Pancreas (tissue), 10 donors: ENCODE data around the gene SLC39A1. TPM values are rescaled to one million over a fixed set of nuclear protein-coding genes. Genes with fewer than 3 reads are reported as not detected.

Source experiments
- ATAC-seq, 4 donors: fragments of 200-7000 bp; cut with Tn5 transposase; one replicate each; pipeline versions ENCODE4 v1.8.0 to v1.9.1; 2020; ENCODE audit warnings: mild to moderate bottlenecking in 4 of 4, moderate library complexity in 4 of 4
- DNase-seq, 6 donors: peaks; one replicate each; pipeline ENCODE4 v3.0.0-alpha.2; 2020
- FAIRE-seq: peaks from 2 replicates; lab custom pipeline; 2012; peaks lifted over from hg19 to GRCh38; lab: Jason Lieb, UNC
- H3K27ac ChIP-seq, 4 donors: fragments of 200-600 bp; sonication (generic); 1 replicate in 3 of 4; 2 replicates in 1 of 4; pipeline versions ENCODE4 v1.5.0 to v1.8.0; 2020
- H3K27me3 ChIP-seq, 4 donors: fragments of 200-600 bp; one replicate each; pipeline ENCODE4 v1.8.0; 2021
- H3K36me3 ChIP-seq, 3 donors: fragments of 200-600 bp; sonication (generic) in 1 of 3; one replicate each; pipeline versions ENCODE4 v1.5.0 to v1.8.0; 2020 to 2021
- H3K4me1 ChIP-seq, 3 donors: fragments of 200-600 bp; one replicate each; pipeline ENCODE4 v1.8.0; 2021
- H3K4me3 ChIP-seq, 4 donors: fragments of 200-600 bp; sonication (generic) in 2 of 4; one replicate each; pipeline versions ENCODE4 v1.5.0 to v1.8.0; 2020 to 2021
- H3K9me3 ChIP-seq, 4 donors: fragments of 200-600 bp; one replicate each; pipeline ENCODE4 v1.8.0; 2021
- WGBS, 2 donors: extraction: QIAGEN DNeasy Blood & Tissue Kit; methylation state at CpG; one replicate each; pipeline ENCODE4 v1.1.7; 2013; 5-methylcytosine and 5-hydroxymethylcytosine counted together
- intact Hi-C, 3 donors: fragments of 100-400 bp; cut with DNase I; formaldehyde crosslinking; loops; one replicate each; pipeline versions ENCODE4 v1.11.1 to v1.14.2; 2022
- polyA plus RNA-seq, 2 donors: library from polyadenylated mRNA; stranded (reverse); fragments of 200-250 nt; gene quantifications; one replicate each; pipeline ENCODE4 v1.2.3, GENCODE V29; 2013
- total RNA-seq, 6 donors: library from RNA; stranded (reverse); fragmentation: NEBNext Ultra II Directional in 4 of 6; extraction: Animal tissue kit (Norgen Biotek cat#: 25700) in 4 of 6; gene quantifications; one replicate each; pipeline versions ENCODE4 v1.2.1 to v1.2.4, GENCODE V29; 2021 to 2023
- TF ChIP-seq, protein P1 (sequence below), 4 donors: fragments of 200-600 bp; sonication (generic) in 3 of 4; IDR thresholded peaks; one replicate each; pipeline versions ENCODE4 v1.5.0 to v1.8.0; 2021; ENCODE audit warnings: antibody characterized with exemption in 4 of 4
- donor health status: healthy with polysubstance abuse.
- donor health status: DM: no; HTN: no; CAD: no; lungs with moderate emphysema.
- donor health status: DM: no; HTN: no; CAD: no.
- donor health status: control.
- donor health status: control.
- donor health status: Bipolar disorder and iron deficiency.
- donor health status: DM: yes; HTN: yes; CAD: no.
- donor health status: DM: no; HTN: no; CAD: no.
- donor health status: DM: no; HTN: no; CAD: no.
- donor health status: DM: yes; HTN: yes; CAD: no.

SLC39A1 gene
- total and polyA plus RNA-seq, 8 donors: 20.0 to 46.1 (median 27.0) TPM

DNA sequence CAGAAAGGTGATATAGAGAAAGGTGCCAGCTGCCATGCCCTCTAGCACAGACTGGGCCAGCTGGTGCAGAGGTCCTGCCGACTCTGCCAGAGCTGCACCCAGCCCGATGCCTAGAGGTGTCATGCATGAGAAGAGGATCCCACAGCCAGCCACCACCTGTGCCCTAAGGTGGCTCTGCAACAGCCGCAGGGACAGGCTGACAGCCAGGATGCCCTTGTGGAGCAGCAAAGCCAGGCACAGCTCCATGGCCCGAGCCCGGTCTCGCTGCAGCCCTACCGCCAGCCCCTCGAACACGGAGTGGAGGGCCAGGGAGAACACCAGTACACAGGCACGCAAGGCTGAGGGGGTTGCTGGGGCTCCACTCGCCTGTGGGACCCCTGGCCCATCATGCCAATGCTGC, 3.1 kb downstream of the SLC39A1 start:
- no peak for ATAC-seq
- 80 to 82% methylated on average over 11 of the region's 11 CpGs for WGBS, 2 donors
- no peak overlapping the region for H3K27ac ChIP-seq
- H3K4me1 ChIP-seq: peaks cover 10 to 35% (median 11%) of the 10 kb centered on the region in 3 donors
- peaks cover 0 to 7% (median 0%) of the 10 kb centered on the region in 3 donors for H3K36me3 ChIP-seq
- H3K27me3 ChIP-seq: no peaks in the 10 kb centered on the region
- TF ChIP-seq, protein P1, sequence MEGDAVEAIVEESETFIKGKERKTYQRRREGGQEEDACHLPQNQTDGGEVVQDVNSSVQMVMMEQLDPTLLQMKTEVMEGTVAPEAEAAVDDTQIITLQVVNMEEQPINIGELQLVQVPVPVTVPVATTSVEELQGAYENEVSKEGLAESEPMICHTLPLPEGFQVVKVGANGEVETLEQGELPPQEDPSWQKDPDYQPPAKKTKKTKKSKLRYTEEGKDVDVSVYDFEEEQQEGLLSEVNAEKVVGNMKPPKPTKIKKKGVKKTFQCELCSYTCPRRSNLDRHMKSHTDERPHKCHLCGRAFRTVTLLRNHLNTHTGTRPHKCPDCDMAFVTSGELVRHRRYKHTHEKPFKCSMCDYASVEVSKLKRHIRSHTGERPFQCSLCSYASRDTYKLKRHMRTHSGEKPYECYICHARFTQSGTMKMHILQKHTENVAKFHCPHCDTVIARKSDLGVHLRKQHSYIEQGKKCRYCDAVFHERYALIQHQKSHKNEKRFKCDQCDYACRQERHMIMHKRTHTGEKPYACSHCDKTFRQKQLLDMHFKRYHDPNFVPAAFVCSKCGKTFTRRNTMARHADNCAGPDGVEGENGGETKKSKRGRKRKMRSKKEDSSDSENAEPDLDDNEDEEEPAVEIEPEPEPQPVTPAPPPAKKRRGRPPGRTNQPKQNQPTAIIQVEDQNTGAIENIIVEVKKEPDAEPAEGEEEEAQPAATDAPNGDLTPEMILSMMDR (IDR thresholded peaks at IDR 0.05): no peak
- H3K9me3 ChIP-seq: no peaks in the 10 kb centered on the region
- H3K4me3 ChIP-seq: no peak overlapping the region
- peak in 1 of 6 donors; percentile 81 for DNase-seq
- no peak for FAIRE-seq
- intact Hi-C loops: no loop called here

DNA sequence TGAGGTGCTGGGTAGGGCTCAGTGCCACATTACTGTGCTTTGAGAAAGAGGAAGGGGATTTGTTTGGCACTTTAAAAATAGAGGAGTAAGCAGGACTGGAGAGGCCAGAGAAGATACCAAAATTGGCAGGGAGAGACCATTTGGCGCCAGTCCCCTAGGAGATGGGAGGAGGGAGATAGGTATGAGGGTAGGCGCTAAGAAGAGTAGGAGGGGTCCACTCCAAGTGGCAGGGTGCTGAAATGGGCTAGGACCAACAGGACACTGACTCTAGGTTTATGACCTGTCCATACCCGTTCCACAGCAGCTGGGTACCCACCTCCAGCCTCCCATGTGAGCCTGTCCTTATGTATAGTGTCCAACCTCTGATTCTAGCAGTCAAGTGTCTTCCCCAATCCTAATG, 3.9 kb downstream of the SLC39A1 start:
- FAIRE-seq: no peak
- Histone ChIP-seq H3K4me1 (peaks cover 8 to 30% (median 10%) of the 10 kb centered on the region in 3 donors), H3K27me3 (no peaks in the 10 kb centered on the region), H3K27ac (peak overlapping the region in 1 of 4 donors; percentile 50), H3K36me3 (peaks cover 0 to 7% (median 0%) of the 10 kb centered on the region in 3 donors), H3K9me3 (no peaks in the 10 kb centered on the region), H3K4me3 (no peak overlapping the region)
- 44 to 73% methylated on average over 3 of the region's 3 CpGs for WGBS, 2 donors
- TF ChIP-seq, protein P1 (IDR thresholded peaks at IDR 0.05): no peak
- intact Hi-C loops: no loop called here
- DNase-seq: peak in 1 of 6 donors; percentile 19
- ATAC-seq: no peak

DNA sequence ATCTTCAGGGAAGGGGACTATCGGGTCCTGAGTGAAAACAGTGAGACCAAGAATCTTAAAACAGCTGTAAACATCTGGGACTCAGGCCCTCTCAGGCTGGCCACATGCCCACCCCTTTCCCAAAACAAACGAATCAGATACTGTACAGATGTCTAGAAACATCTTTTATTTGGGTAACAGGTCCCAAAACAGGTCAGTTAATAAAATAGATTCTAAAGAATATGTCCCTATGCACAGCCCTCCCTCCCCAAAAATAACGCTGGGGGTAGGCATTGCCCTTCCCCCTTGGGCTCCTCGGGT, 4.4 kb downstream of the SLC39A1 start:
- intact Hi-C loops: no loop called here
- Histone ChIP-seq H3K4me3 (peak overlapping the region in 2 of 4 donors; percentile 71 to 91), H3K36me3 (peaks cover 0 to 7% (median 0%) of the 10 kb centered on the region in 3 donors), H3K9me3 (no peaks in the 10 kb centered on the region), H3K27ac (peak overlapping the region in 1 of 4 donors; percentile 50), H3K4me1 (peaks cover 7 to 27% (median 10%) of the 10 kb centered on the region in 3 donors), H3K27me3 (no peaks in the 10 kb centered on the region)
- DNase-seq: peak in 1 of 6 donors; percentile 14
- WGBS, 2 donors: 13 to 14% methylated on average over 4 of the region's 4 CpGs
- FAIRE-seq: no peak
- no peak for ATAC-seq
- TF ChIP-seq, protein P1 (IDR thresholded peaks at IDR 0.05): no peak

DNA sequence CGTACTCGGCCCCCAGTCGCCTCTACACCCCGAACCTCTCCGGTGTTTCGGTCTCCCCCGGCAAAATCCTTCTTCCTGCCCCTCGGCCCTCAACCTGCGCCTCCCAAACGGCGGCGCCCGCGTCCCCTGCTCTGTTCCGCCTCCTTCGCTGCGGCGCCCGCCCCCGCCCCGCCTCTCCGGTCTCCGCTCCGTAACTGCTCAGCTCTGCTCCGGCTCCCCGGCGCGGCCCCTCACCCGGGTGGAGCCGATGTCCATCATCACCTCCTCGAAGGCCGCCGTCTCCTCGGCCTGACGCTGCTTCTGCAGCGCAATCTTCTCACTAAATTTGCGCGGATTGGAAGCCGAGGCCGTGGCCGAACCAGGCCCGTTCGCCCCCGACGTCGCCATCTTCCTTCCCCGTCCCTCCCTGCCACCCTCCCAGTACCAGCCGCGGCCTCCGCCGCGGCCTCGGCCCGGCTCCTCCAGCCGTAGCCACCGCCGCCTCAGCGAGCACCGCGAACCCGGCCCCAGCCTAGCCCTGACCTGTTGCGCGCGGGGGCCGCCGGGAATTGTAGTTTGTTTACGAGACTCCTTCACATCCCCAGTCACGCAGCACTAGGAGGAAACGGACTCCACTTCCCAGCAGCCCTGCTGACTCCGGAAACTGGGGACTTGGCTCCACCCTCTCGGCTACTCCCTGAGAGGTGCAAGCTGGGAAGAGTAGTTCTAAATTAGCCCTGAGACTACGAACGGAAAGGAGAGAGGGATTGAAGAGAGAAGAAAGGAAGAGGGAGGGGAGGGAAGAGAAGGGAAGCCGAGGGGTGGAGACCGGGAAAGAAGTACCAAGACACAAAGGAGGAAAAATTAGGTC, 5.0 kb downstream of the SLC39A1 start, which contains the start of gene CRTC2:
Gene CRTC2, minus strand, starts transcription at position 502 of the 850 bp plus-strand sequence. Its CDS starts 115 bp downstream, at position 387.
- peak; percentile 85 to 90 (median 88) for ATAC-seq
- Histone ChIP-seq H3K9me3 (no peaks in the 10 kb centered on the region), H3K27me3 (no peaks in the 10 kb centered on the region), H3K4me1 (peaks cover 7 to 27% (median 10%) of the 10 kb centered on the region in 3 donors), H3K4me3 (peak within 1 kb of the TSS; percentile 67 to 91 (median 78)), H3K27ac (peak within 1 kb of the TSS; percentile 63 to 91 (median 73)), H3K36me3 (peaks cover 0 to 7% (median 0%) of the 10 kb centered on the region in 3 donors)
- peak; percentile 47 for FAIRE-seq
- intact Hi-C loops: no loop called here
- peak; percentile 95 to 99 (median 98) for DNase-seq
- 1% methylated on average over 74 of the region's 75 CpGs for WGBS, 2 donors
- TF ChIP-seq, protein P1 (IDR thresholded peaks at IDR 0.05): no peak
